HG03196 (cell line): Measurements from ENCODE around the gene GUK1.

Experiments used
- ATAC-seq: cut with Tn5 transposase; IDR thresholded peaks from one replicate; pipeline ENCODE4 v1.9.1; 2021; ENCODE audit not compliant: unreplicated experiment

GUK1 gene

GRCh38 chr1:228125185-228125584 lies 14.9 kb upstream of the GUK1 start:
- ATAC-seq, result no peak

- no peak for ATAC-seq
These were observed 8.3 kb upstream of the GUK1 start for GRCh38 chr1:228131766-228132165.

DNA sequence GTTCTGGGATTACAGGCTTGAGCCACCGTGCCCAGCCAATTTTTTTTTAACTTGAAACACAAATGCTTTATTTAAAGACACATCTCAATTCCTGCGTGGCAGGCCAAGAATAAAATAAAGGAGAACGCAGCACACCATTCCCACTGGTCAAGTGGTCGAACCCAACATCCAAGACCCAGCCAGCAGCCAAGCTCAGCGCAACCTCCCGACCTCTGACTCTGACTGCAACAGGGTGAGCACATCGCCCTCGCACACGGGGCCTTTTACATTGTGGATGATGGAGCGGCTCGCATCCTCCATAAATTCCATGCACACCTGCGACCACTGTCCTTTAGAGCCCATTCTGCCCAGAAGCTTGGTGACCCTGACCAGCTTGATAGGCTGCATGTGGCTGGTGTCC lies 5.5 kb upstream of the GUK1 start:
- ATAC-seq, result no peak

- no peak for ATAC-seq
These were observed 3.2 kb upstream of the GUK1 start for GRCh38 chr1:228136901-228137300.

DNA sequence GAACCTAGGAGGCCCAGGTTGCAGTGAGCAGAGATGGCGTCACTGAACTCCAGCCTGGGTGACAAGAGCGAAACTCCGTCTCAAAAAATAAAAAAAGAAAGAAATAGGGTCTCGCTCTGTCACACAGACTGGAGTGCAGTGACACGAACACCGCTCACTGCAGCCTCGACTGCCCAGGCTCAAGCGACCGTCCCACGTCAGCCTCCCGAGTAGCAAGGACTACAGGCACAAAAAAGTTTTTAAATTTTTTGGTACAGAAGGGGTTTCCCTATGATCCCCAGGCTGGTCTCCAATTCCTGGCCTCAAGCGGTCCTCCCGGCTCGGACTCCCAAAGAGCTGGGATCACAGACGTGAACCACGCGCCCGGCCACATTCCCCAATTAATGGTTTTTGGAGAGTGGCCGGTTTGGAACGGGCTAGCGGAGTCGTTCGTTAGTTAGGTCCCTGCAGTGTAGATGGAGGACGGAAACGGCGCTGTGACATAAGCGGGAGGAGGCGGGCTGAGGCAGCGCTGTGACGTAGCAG lies 611 bp upstream of the GUK1 start:
- ATAC-seq, result no peak

DNA sequence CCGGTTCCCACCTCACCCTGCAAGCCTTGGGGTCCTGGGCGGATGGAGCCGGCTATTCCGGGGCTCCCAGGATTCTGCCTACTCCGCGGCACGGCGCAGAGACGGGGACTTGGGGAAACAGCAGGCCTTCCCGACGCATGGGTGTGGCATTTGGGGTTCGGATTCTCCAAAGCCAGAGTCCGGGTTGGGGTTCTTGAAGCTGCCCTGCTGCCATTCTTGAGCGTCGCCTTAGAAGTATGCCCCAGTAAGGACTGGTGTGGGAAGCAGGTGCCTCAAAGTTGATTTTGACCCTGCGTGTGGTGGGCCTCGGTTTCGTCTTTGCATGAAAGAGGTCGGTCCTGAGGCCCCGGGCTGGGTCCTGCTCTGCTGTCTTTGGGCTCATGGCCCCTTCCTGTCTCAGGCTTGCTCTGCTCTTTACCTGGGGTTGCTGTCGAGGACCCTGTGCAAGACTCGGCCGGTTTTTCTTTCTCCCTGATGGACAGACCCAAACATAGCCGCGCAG lies 696 bp downstream of the GUK1 start:
- no peak for ATAC-seq

DNA sequence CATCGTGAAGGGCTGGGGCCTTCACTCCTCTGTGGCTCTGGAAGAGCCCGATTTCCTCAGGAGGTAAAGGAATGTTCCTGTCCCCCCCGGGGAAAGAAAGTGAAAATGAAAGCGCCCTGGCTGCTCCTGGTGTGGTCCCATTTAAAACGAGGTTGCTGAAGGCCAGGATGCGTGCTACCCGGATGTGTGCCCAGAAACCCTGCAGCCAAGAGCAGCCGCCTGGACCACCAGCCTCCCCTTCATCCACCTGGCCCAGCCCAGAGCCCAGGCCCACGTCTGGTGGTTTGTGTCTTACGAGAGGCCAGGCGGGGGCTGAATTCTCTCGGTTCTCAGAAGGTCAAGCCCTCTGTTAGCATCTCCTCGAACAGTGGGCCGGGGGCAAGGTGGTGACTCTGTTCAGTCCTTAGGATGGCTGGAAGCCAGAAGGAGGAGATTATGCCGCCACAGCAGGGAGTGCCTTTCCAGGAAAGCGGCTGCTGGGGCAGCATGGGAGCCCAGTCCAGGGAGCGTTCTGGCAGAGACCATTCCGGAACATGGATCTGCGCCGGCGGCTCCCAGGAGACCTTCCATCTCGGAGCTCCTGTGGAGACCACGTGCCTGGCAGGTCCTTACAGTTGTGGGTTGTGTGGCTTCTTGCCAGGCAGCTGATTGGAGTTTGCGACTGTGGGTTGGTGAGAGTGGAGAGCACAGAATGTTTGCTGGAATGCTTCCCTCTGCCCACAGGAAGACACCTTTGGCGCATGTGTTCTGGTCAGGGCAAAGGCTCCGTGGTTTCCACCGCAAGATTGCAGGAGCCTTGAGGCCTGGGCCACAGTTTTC lies 1.4 kb downstream of the GUK1 start:
- no peak for ATAC-seq

GRCh38 chr1:228142155-228142691 lies 2.1 kb downstream of the GUK1 start:
- ATAC-seq, result no peak

DNA sequence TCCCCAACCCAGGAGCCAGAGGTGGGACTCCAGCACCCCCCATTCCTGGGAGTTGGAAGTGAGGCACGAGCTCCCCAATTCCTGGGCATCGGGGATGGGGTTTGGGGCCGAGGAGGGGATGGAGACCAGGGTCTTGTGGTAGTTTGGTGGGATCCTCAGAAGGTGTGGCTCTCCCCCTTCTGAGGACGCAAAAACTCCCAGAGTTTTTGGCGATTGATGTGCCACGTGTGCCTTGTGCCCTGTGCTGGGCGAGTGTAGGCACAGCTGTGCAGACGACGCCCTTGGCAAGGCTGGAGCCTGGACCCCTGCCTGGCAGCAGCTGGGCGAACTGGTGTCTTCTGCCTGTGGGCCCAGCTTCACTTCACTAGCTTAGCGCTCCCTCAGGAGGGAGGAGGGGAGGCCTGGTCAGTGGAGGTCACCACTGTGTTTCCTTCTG lies 2.6 kb downstream of the GUK1 start:
- no peak for ATAC-seq

GRCh38 chr1:228143480-228144192 lies 3.6 kb downstream of the GUK1 start:
- ATAC-seq, result no peak

DNA sequence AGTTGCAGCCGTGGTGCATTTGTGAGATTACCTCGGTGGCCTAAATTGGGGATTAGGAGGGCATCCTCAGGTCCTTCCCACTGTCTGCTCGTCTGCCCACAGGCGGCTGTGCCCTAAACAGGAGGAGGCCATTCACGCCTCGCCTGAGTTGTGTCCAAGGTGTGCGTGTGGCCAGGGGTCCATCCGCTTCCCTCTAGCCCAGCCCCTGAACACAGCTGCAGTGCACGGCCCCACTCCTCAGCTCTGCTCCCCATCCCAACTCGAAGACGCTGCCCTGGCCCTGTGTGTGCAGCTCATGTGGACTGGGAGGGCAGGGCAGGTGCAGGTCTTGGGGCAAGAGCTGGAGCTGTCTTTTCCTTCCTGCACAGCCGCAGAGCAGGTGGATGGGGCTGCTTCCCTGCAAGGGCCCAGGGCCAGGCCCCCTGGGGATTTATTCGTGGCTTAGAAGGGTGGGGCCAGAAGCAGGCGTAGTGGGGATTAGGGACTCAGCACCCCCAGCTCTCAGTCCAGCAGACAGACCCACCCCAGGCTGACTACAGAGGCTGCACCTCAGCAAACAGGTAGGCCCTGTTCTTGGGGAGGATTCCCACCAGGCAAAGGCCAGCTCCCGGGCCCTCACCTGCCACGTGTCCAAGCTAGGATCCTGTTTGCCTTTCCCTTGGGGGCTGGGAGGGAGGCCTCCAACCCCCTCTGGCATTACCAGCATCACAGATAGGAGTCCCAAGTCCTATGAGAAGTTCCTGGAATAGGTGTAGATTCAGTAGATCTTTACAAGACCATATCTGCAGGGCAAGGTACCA lies 4.3 kb downstream of the GUK1 start:
- no peak for ATAC-seq

DNA sequence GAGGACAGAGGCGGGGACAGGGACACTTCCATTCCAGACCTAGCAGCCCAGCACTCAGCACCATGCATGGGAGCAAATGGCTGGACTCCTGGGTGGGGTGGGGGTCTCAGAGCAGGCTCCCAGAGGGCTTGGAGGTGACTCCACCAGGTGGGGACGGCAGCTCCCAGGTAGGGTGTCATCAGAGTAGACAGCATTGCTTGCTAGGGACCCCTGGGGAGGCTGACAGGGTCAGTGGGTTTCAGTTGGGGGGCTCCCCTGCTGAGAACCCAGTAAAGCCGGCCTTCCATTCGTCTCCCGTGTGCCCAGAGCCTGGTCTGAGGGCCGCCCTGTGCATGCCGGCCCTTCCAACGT lies 4.9 kb downstream of the GUK1 start:
- ATAC-seq, result no peak

- no peak for ATAC-seq
These were observed 5.7 kb downstream of the GUK1 start for GRCh38 chr1:228145463-228146416.

DNA sequence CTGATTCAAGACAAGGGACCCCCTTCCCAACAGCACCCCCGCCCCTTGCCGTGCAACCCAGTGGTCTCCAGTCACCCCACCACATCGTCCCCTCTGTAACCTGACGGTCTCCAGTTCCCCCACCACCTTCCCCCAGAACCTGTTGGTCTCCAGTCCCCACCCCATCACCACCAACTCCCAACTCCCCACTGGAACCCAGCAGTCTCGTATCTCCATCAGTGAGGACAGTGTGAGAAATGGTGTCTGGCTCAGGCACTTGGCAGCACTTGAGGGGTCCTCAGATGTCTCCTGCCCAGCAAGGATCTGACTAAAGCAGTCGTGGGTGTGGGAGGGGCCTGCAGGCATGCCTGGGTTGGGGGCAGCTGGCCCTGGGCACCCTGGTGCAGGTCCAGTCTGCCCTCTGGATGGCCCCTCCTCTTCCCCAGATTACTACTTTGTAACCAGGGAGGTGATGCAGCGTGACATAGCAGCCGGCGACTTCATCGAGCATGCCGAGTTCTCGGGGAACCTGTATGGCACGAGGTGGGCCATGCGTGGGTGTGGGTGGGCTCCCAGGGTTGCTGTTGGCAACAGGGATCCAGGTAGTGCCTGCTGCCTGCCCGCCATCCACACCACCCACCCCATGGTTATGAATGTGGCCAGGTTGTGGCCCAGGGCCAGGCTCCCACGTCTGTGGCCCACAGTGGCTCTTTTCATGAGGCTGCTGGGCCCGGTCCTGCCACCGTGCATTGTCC lies 6.5 kb downstream of the GUK1 start:
- ATAC-seq, result no peak

DNA sequence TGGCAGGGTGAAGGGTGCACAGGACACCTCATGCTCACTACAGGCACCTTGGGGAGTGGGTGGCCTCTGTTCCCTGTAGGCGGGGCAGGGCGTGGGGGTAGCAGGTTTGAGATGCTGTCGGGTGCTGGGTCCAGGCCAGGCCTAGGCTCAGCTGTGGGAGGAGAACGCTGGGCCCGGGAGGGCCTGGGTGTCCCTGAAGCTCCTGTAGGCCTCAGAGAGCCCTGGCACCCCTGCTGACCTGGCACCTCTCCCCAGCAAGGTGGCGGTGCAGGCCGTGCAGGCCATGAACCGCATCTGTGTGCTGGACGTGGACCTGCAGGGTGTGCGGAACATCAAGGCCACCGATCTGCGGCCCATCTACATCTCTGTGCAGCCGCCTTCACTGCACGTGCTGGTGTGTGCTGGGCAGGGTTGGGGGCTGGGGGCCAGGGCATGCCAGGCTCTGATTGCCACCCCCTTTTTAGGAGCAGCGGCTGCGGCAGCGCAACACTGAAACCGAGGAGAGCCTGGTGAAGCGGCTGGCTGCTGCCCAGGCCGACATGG lies 7.1 kb downstream of the GUK1 start:
- no peak for ATAC-seq

- ATAC-seq, result no peak
These were observed 7.7 kb downstream of the GUK1 start for GRCh38 chr1:228147768-228148167.

DNA sequence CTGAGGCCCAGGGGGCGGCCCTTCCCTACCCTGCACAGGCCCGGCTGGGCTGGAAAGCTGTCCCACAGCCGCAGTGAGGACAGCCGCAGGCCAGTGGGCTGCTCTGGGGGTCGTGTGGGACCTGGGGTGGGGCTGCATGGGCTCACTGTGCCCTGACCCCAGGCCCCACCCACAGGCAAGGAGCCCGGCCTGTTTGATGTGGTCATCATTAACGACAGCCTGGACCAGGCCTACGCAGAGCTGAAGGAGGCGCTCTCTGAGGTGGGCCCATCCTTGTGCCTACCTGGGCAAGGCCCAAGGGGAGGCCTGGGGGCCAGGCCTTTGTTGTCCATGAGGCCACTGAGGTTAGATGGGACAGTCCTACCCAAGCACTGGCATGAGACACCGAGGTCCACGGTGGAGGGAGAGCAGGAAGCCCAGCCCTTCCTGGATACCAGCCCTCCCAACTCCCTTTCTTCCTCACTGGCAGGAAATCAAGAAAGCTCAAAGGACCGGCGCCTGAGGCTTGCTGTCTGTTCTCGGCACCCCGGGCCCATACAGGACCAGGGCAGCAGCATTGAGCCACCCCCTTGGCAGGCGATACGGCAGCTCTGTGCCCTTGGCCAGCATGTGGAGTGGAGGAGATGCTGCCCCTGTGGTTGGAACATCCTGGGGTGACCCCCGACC lies 8.2 kb downstream of the GUK1 start:
- no peak for ATAC-seq

- no peak for ATAC-seq
These were observed 8.9 kb downstream of the GUK1 start for GRCh38 chr1:228148935-228149405.
